AG04449 (cell line): ENCODE measurements around the gene SOX4.
A peak's percentile ranks its signal among the peaks of the same experiment; 100 is the strongest.

Experiments used
- CTCF ChIA-PET: fragments of 350-600 bp; formaldehyde crosslinking; extraction: SDS; loops from one replicate; lab custom pipeline; 2021; ENCODE audit warnings: antibody characterized with exemption; lab: Yijun Ruan, JAX
- POLR2A ChIA-PET: fragments of 400-600, 350-600 bp; formaldehyde crosslinking; extraction: SDS; loops from one replicate; lab custom pipeline; 2020; ENCODE audit warnings: antibody characterized with exemption, inconsistent platforms; lab: Yijun Ruan, JAX
- DNase-seq: peaks from one replicate; pipeline ENCODE4 v3.0.0-alpha.2; 2010; ENCODE audit warnings: low read depth, low spot score
- H3K4me3 ChIP-seq: 2 replicates; pipeline ENCODE4 v1.5.1; 2011; ENCODE audit warnings: low read depth, mild to moderate bottlenecking, control low read depth, low read length
- CTCF ChIP-seq: IDR thresholded peaks from one replicate; pipeline ENCODE4 v1.5.1; 2011; ENCODE audit warnings: mild to moderate bottlenecking, moderate library complexity, low read length, control low read depth, inconsistent platforms; ENCODE audit not compliant: insufficient read depth; ENCODE audit errors: missing control alignments

The SOX4 gene

GRCh38 chr6:21590346-21590745 is 3.2 kb upstream of the SOX4 start:
- no peak for TF ChIP-seq CTCF
- ChIA-PET POLR2A (no interaction called here), CTCF (interaction anchor here (1.2 to 9.3 kb wide), 3 partner anchors 680 to 1025 kb away, joined by 3 to 128 read pairs (median 45); no protein-coding TSS in a partner anchor)
- no peak overlapping the region for H3K4me3 ChIP-seq
- DNase-seq: no peak

- TF ChIP-seq CTCF: no peak
- ChIA-PET CTCF (interaction anchor here (0.6 to 9.3 kb wide), 5 partner anchors 345 to 1851 kb away, joined by 3 to 128 read pairs (median 3); no protein-coding TSS in a partner anchor), POLR2A (no interaction called here)
- no peak for DNase-seq
- H3K4me3 ChIP-seq: no peak overlapping the region
These were observed 2.1 kb upstream of the SOX4 start for GRCh38 chr6:21591446-21591845.

GRCh38 chr6:21592953-21593352 is 598 bp upstream of the SOX4 start:
- H3K4me3 ChIP-seq: peak overlapping the region; percentile 53
- no peak for TF ChIP-seq CTCF
- CTCF ChIA-PET: interaction anchor here (1.0 to 9.3 kb wide), 9 partner anchors 344 to 1853 kb away, joined by 3 to 128 read pairs (median 6); no protein-coding TSS in a partner anchor
- POLR2A ChIA-PET: interaction anchor here (0.6 to 2.9 kb wide), 7 partner anchors 353 to 1288 kb away, joined by 3 to 23 read pairs (median 5); no protein-coding TSS in a partner anchor
- no peak for DNase-seq

GRCh38 chr6:21593927-21594415 is 420 bp downstream of the SOX4 start:
- ChIA-PET POLR2A (interaction anchor here (0.6 to 2.9 kb wide), 7 partner anchors 164 to 1361 kb away, joined by 3 to 23 read pairs (median 6); no protein-coding TSS in a partner anchor), CTCF (interaction anchor here (0.6 to 9.3 kb wide), 9 partner anchors 342 to 1852 kb away, joined by 3 to 128 read pairs (median 5); no protein-coding TSS in a partner anchor)
- peak overlapping the region; percentile 91 for H3K4me3 ChIP-seq
- DNase-seq: no peak
- no peak for TF ChIP-seq CTCF

GRCh38 chr6:21594416-21595281 is 1.1 kb downstream of the SOX4 start:
- no peak for TF ChIP-seq CTCF
- DNase-seq: no peak
- peak overlapping the region; percentile 91 for H3K4me3 ChIP-seq
- ChIA-PET CTCF (interaction anchor here (1.0 to 9.3 kb wide), 8 partner anchors 341 to 1820 kb away, joined by 3 to 128 read pairs (median 4); no protein-coding TSS in a partner anchor), POLR2A (interaction anchor here (0.6 to 2.9 kb wide), 8 partner anchors 175 to 1360 kb away, joined by 3 to 23 read pairs (median 6); no protein-coding TSS in a partner anchor)
